GM12878 (cell line): ENCODE measurements around the gene CUL4A. TPM values are rescaled to one million over a fixed set of nuclear protein-coding genes. Genes with fewer than 3 reads are reported as not detected.

Experiments used
- ATF7 ChIP-seq: fragments of 450-650 bp; IDR thresholded peaks from 2 replicates; pipeline ENCODE4 v1.6.1; 2016; ENCODE audit warnings: low read depth, mild to moderate bottlenecking
- BCLAF1 ChIP-seq: fragments of 450-650 bp; IDR thresholded peaks from 2 replicates; pipeline ENCODE4 v1.6.1; 2017; ENCODE audit warnings: antibody characterized with exemption, mild to moderate bottlenecking, moderate library complexity
- BHLHE40 ChIP-seq, 2 experiments: fragments of 450-650 bp in 1 of 2; IDR thresholded peaks; 2 replicates each; pipeline ENCODE4 v1.6.1; 2011 to 2017; ENCODE audit warnings: low read depth in 2 of 2, borderline replicate concordance in 1 of 2, improper control_type of control experiment in 1 of 2, low read length in 1 of 2, mild to moderate bottlenecking in 1 of 2
- CBX3 ChIP-seq: fragments of 200-600 bp; sonication (generic); IDR thresholded peaks from 2 replicates; pipeline ENCODE4 v1.6.1; 2016; ENCODE audit warnings: low read depth, borderline replicate concordance
- CHD2 ChIP-seq: IDR thresholded peaks from 2 replicates; pipeline ENCODE4 v1.6.1; 2011; ENCODE audit warnings: low read depth, low read length, improper control_type of control experiment, borderline replicate concordance
- E2F4 ChIP-seq: IDR thresholded peaks from 2 replicates; pipeline ENCODE4 v1.6.1; 2012; ENCODE audit warnings: low read depth, low read length, improper control_type of control experiment
- ESRRA ChIP-seq: IDR thresholded peaks from 2 replicates; pipeline ENCODE4 v1.6.1; 2012; ENCODE audit warnings: mild to moderate bottlenecking, low read length, improper control_type of control experiment
- ETV6 ChIP-seq, 2 experiments: fragments of 450-650 bp in 1 of 2; IDR thresholded peaks in 1 of 2; conservative IDR thresholded peaks in 1 of 2; 2 replicates each; pipeline ENCODE4 v1.6.1; 2014; ENCODE audit warnings: antibody characterized with exemption in 1 of 2, borderline replicate concordance in 1 of 2, low read depth in 1 of 2, mild to moderate bottlenecking in 1 of 2, moderate library complexity in 1 of 2
- HDAC6 ChIP-seq: fragments of 200-600 bp; sonication (generic); IDR thresholded peaks from one replicate; pipeline ENCODE4 v1.8.0; 2017; ENCODE audit warnings: antibody characterized with exemption; ENCODE audit not compliant: unreplicated experiment
- HDGF ChIP-seq: fragments of 450-650 bp; IDR thresholded peaks from 2 replicates; pipeline ENCODE4 v1.6.1; 2016; ENCODE audit warnings: antibody characterized with exemption
- IRF4 ChIP-seq: IDR thresholded peaks from 2 replicates; pipeline ENCODE4 v1.6.1; 2011; ENCODE audit warnings: low read depth, low read length
- JUNB ChIP-seq: IDR thresholded peaks from 2 replicates; pipeline ENCODE4 v1.6.1; 2016; ENCODE audit warnings: antibody characterized with exemption, mild to moderate bottlenecking
- MEF2B ChIP-seq: fragments of 450-650 bp; IDR thresholded peaks from 2 replicates; pipeline ENCODE4 v1.6.1; 2018; ENCODE audit warnings: mild to moderate bottlenecking, moderate library complexity; ENCODE audit not compliant: partially characterized antibody, poor library complexity, severe bottlenecking
- MTA2 ChIP-seq: fragments of 450-650 bp; IDR thresholded peaks from 2 replicates; pipeline ENCODE4 v1.6.1; 2016; ENCODE audit warnings: low read depth, mild to moderate bottlenecking, moderate library complexity
- NFYA ChIP-seq: IDR thresholded peaks from 2 replicates; pipeline ENCODE4 v1.6.1; 2011; ENCODE audit warnings: low read depth, mild to moderate bottlenecking, low read length, improper control_type of control experiment, borderline replicate concordance
- POLR2A ChIP-seq: IDR thresholded peaks from 2 replicates; pipeline ENCODE4 v1.6.1; 2011; ENCODE audit warnings: low read depth, mild to moderate bottlenecking, low read length
- POU2F2 ChIP-seq: IDR thresholded peaks from 3 replicates; pipeline ENCODE4 v1.6.1; 2011; ENCODE audit warnings: low read depth, mild to moderate bottlenecking, low read length, borderline replicate concordance
- RAD21 ChIP-seq: IDR thresholded peaks from 2 replicates; pipeline ENCODE4 v1.6.1; 2011; ENCODE audit warnings: mild to moderate bottlenecking, low read depth, low read length, moderate library complexity; ENCODE audit not compliant: insufficient read depth
- RUNX3 ChIP-seq: IDR thresholded peaks from 2 replicates; pipeline ENCODE4 v1.6.1; 2012; ENCODE audit warnings: low read length, inconsistent platforms
- SIN3A ChIP-seq: IDR thresholded peaks from 2 replicates; pipeline ENCODE4 v1.6.1; 2012; ENCODE audit warnings: low read depth, low read length, improper control_type of control experiment
- SMAD5 ChIP-seq: IDR thresholded peaks from 2 replicates; pipeline ENCODE4 v1.6.1; 2016; ENCODE audit warnings: antibody characterized with exemption, low read depth
- STAT1 ChIP-seq: fragments of 450-650 bp; conservative IDR thresholded peaks from 2 replicates; pipeline ENCODE4 v1.6.1; 2014; ENCODE audit warnings: antibody characterized with exemption, mild to moderate bottlenecking
- TARDBP ChIP-seq: IDR thresholded peaks from 2 replicates; pipeline ENCODE4 v1.6.1; 2016; ENCODE audit warnings: borderline replicate concordance
- YY1 ChIP-seq: IDR thresholded peaks from 2 replicates; pipeline ENCODE4 v1.6.1; 2011; ENCODE audit warnings: low read depth, mild to moderate bottlenecking, low read length
- ZNF217 ChIP-seq: fragments of 450-650 bp; IDR thresholded peaks from 2 replicates; pipeline ENCODE4 v1.6.1; 2017; ENCODE audit warnings: antibody characterized with exemption, mild to moderate bottlenecking
- ZNF24 ChIP-seq: fragments of 450-650 bp; IDR thresholded peaks from 2 replicates; pipeline ENCODE4 v1.6.1; 2017; ENCODE audit warnings: antibody characterized with exemption, mild to moderate bottlenecking
- ZNF384 ChIP-seq: IDR thresholded peaks from 2 replicates; pipeline ENCODE4 v1.6.1; 2012; ENCODE audit warnings: low read depth, mild to moderate bottlenecking, low read length, improper control_type of control experiment, borderline replicate concordance
- ZSCAN29 ChIP-seq: fragments of 450-650 bp; IDR thresholded peaks from 2 replicates; pipeline ENCODE4 v1.6.1; 2017; ENCODE audit warnings: mild to moderate bottlenecking, moderate library complexity
- polyA plus RNA-seq, 11 experiments: library from polyadenylated mRNA; depleted of rRNA in 4 of 11; unstranded in 6 of 11; stranded (reverse) in 5 of 11; fragments of >200 nt; fragmentation: Nextera tagmentation in 4 of 11; fragmentation: Illumina TruSeq in 1 of 11; extraction: Ambion mirVana in 4 of 11; extraction: Trizol in 1 of 11; gene quantifications; 1 replicate in 1 of 11; 2 replicates in 10 of 11; pipeline versions ENCODE4 v1.2.1 to v1.2.3, GENCODE V29; 2011 to 2016; ENCODE audit warnings: inconsistent platforms in 2 of 11, missing spikeins in 2 of 11, low read depth in 1 of 11
- total RNA-seq, 4 experiments: library from RNA; depleted of rRNA in 3 of 4; stranded (reverse); fragments of >200 nt in 3 of 4; fragmentation: Illumina TruSeq in 1 of 4; extraction: Trizol in 1 of 4; gene quantifications; 2 replicates each; pipeline versions ENCODE4 v1.2.1 to v1.2.3, GENCODE V29; 2013 to 2021
- TF ChIP-seq, protein P1 (sequence below): IDR thresholded peaks from 2 replicates; pipeline ENCODE4 v1.6.1; 2011; ENCODE audit warnings: borderline replicate concordance, low read depth, mild to moderate bottlenecking, moderate library complexity, low read length; ENCODE audit not compliant: insufficient read depth, poor library complexity, severe bottlenecking

Gene CUL4A
- total and polyA plus RNA-seq, 10 of the 15 experiments (the other 5 are each of a cell fraction or from before 2014, with no cell fraction given), result 19.7 to 74.3 (median 55.6) TPM

DNA sequence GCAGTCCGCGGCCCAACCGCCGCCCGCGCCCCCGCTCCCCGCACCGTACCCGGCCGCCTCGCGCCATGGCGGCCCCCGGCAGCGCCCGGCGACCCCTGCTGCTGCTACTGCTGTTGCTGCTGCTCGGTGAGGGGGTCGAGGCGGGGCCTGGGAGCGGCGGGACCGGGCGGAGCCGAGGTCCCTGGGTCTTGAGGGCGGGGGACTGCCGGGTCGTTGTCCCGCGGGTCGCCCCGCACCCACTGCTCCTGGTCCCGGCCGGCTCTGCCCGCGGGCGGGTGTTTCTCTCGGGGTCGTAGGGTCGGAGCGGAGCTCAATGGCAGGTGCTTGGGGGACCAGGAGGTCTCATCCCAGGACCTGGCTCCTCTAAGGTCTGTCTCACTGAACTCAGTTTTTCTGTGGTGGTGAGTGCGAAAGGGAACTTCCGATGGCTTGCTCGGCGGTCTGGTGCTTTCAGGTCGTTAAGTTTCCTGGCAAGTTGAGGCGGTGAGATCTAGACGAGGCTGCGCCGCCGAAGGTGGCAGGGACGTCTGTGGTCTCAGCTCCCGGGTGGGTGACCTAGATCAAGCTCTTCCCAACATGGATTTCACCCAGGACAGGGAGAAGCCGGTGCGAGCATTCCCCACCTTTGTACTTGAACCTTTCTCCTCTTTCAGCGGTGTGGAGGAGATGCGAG, 88.1 kb downstream of the CUL4A start (continued):
- TF ChIP-seq TARDBP, result no peak
- TF ChIP-seq IRF4, result no peak
- no peak for TF ChIP-seq E2F4
- no peak for TF ChIP-seq RAD21
- peak; percentile 54; the same call in 1 of the 3 replicates for TF ChIP-seq POU2F2
- no peak for TF ChIP-seq SMAD5
- TF ChIP-seq CHD2, result no peak
- TF ChIP-seq ZNF384, result no peak
- no peak for TF ChIP-seq MTA2
- TF ChIP-seq ESRRA, result no peak
- no peak for TF ChIP-seq JUNB
- peak; percentile 12 for TF ChIP-seq POLR2A
- TF ChIP-seq YY1, result no peak
- no peak for TF ChIP-seq BHLHE40 (IDR thresholded peaks at IDR 0.05; ENCODE audit: borderline replicate concordance in 1 of 2, low read depth in 2 of 2, low read length in 1 of 2)
- TF ChIP-seq MEF2B, result no peak
- TF ChIP-seq HDGF, result no peak
- no peak for TF ChIP-seq STAT1
- no peak for TF ChIP-seq ZSCAN29
- no peak for TF ChIP-seq NFYA
- TF ChIP-seq, protein P1, sequence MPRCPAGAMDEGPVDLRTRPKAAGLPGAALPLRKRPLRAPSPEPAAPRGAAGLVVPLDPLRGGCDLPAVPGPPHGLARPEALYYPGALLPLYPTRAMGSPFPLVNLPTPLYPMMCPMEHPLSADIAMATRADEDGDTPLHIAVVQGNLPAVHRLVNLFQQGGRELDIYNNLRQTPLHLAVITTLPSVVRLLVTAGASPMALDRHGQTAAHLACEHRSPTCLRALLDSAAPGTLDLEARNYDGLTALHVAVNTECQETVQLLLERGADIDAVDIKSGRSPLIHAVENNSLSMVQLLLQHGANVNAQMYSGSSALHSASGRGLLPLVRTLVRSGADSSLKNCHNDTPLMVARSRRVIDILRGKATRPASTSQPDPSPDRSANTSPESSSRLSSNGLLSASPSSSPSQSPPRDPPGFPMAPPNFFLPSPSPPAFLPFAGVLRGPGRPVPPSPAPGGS, result no peak
- no peak for TF ChIP-seq ETV6 (conservative IDR thresholded peaks at IDR 0.05 in 1 of 2, IDR thresholded peaks at IDR 0.05 in 1 of 2; ENCODE audit: borderline replicate concordance in 1 of 2, low read depth in 1 of 2)
- 0 out of 2 replicates have a peak, but pooled peaks have one; percentile 4 for TF ChIP-seq ZNF217
- no peak for TF ChIP-seq BCLAF1
- TF ChIP-seq ZNF24, result no peak
- no peak for TF ChIP-seq ATF7
- no peak for TF ChIP-seq CBX3
- TF ChIP-seq SIN3A, result no peak
- peak; percentile 30; the same call in 1 of the 2 replicates for TF ChIP-seq RUNX3
- no peak for TF ChIP-seq HDAC6
